ENCODE data around the gene C1GALT1.
A peak's percentile ranks its signal among the peaks of the same experiment; 100 is the strongest.
"Not testable (repeated sequence)": the region's sequence is repeated elsewhere in the genome, so short reads cannot be mapped to it uniquely, and the experiment has no call there.

Gene C1GALT1

GRCh38 chr7:7182156-7183060 lies at the start of gene C1GALT1:
Gene C1GALT1 (plus strand): TSS chr7:7182544. CDS start chr7:7234320, 51,776 bp downstream.
- DNase-seq, result peak; percentile 91

GRCh38 chr7:7134046-7134445 lies 48.3 kb upstream of the C1GALT1 start:
- DNase-seq, result no peak

DNA sequence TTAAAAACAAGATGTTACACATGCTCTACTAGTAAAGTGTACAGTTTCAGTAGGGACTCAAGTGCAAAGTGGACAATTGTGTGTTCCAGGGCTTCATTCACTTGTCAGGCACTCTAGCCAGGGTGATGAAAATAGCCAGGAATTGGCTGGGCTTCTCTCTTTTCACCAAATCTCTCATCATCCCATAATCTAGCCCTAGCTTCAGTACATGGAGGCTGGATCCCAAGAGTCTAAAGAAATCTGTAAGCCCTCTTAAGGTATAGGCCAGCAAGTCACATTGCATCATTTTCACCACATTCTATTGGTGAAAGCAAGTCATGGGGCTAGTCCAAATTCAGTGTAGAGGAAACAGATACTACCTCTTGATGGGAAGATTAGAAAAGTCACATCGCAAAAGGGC lies 47.3 kb upstream of the C1GALT1 start:
- no peak for DNase-seq

GRCh38 chr7:7135924-7136323 lies 46.4 kb upstream of the C1GALT1 start:
- not testable (repeated sequence) for DNase-seq

DNA sequence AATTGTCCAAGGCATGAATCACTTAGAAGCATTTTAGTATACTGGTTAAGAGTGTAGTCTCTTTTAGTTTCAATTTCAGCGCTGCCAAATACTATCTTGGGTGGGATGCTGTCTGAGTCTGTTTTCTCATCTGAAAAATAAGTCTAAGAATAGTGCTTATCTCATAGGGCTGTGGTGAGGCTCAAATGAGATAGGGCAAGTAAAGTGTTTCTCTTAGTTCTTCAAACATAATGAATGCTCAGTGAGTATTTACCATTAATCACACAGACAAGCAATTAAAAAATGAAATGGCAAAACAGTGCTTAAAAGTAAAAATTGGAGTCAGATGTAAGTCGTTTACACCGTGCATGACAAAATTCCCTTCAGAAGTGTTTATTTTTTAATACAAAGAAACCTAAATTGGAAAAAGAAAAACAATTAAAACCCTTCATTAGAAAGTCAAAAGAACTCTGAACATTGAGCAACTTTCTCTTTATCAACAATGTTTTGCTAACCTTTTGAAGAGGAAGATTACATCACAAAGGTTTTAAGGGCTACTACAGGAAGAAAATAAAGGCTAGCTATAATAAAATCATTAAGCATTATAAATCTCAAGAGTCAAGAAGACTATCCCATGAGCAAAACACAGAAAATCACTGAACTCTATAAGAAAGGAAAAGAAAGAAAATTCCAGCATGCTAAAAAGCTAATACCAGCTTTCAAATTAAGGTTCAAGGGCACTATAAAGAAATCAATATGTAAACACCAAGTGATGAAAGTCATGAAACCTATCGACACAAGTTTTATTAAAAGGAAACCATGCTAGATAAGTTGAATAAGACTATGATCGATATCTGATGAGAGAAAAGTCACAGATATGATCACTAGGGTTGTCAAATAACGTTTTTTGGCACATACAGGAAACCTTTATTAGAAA lies 45.6 kb upstream of the C1GALT1 start:
- DNase-seq, result no peak

DNA sequence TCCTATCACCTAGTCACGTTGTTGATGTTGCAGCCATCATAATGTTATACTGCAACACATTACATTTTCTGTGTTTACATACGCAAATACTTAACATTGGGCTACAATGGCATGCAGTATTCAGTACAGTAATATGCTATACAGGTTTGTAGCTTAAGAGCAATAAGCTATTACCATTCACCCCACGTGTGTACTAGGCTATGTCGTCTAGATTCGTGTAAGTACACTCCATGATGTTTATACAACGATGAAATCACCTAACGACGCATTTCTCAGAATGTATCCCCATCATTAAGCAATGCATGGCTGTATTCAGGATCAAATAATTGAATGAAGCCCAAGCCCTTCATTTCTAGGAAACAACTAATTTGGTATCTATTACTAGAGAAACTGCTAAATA lies 43.4 kb upstream of the C1GALT1 start:
- DNase-seq, result no peak

- not testable (repeated sequence) for DNase-seq
Measured at GRCh38 chr7:7143404-7143803, 38.9 kb upstream of the C1GALT1 start.

DNA sequence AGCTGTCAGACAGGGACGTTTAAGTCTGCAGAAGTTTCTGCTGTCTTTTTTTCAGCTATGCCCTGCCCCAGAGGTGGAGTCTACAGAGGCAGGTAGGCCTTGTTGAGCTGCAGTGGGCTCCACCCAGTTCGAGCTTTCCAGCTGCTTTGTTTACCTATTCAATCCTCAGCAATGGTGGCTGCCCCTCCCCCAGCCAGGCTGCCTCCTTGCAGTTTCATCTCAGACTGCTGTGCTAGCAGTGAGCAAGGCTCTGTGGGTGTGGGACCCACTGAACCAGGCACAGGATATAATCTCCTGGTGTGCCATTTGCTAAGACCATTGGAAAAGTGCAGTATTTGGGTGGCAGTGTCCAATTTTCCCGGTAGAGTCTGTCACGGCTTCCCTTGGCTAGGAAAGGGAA lies 37.2 kb upstream of the C1GALT1 start:
- DNase-seq, result not testable (repeated sequence)

GRCh38 chr7:7146837-7147236 lies 35.5 kb upstream of the C1GALT1 start:
- no peak for DNase-seq

DNA sequence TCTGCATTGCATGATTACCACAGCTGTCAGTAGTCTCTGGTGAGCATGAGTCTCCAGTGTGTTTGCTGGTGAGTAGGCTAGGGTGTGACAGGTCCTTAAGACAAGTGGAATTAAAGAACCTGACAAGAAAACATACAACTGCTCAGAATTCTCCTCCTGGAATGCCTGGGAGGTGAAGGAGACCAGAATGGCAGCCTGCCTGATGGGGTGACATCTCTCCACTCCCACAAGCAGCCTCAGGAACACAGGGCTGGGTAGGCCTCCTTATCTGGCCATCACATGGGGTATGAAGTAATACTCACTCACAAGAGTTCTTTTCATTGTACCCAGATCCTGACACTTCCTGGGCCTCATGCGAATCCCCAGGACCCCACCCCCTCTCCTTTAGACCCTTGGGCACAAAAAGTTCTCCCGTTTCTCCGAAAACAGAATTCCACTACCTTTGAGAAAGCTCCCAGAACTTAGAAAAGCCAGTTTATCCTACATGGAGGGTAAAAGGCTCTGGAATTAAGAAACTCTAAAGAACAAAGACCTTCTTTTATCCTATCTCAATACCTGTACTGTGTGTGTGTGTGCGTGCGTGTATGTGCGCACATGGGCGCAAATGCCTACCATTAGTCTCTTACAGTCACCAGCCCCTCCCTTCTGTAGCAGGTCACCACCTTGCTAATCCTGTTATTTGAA lies 33.4 kb upstream of the C1GALT1 start:
- DNase-seq, result no peak

DNA sequence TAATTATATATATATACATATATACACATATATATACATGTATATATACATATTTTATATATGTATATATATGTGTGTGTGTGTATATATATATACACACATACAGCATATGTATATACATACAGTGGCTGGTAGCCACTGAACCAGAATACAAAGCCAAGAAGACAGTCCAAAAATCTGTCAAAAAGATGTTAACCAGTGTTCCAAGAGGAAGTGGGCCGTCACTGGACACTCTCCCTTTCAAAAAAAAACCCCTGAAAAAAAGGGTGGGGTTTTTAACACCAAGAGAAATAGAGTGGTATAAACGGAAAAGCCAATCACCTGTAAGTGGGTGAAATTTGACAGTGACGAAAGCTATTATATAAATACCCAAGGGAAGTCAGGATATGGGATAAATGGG lies 31.1 kb upstream of the C1GALT1 start:
- DNase-seq, result no peak

DNA sequence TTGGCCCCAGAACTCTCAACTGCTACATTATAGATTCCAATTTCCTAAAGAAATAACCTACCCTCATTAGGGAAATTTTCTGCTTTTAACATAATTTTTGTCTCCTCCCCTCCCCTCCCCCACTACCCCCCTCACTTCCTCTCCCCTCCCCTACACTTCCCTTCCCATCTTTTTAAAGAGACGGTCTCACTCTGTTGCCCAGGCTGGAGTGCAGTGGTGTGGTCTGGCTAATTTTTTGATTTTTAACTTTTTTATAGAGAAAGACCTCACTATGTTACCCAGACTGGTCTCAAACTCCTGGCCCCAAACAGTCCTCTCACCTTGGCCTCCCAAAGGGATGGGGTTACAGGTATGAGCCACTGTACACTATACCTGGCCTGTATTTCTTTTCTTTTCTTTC lies 30.5 kb upstream of the C1GALT1 start:
- no peak for DNase-seq

DNA sequence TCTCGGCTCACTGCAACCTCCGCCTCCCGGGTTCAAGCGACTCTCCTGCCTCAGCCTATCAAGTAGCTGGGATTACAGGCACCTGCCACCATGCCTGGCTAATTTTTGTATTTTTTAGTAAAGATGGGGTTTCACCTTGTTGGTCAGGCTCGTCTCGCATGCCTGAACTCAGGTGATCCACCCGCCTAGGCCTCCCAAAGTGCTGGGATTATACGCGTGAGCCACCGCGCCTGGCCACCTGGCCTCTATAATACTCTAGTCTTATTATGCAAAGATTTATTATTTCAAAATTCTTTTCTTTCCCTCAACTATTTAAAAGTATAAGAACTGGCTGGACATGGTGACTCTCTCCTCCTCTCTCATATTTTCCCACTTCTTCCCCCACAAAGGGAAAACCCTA lies 30.0 kb upstream of the C1GALT1 start:
- no peak for DNase-seq

GRCh38 chr7:7154355-7154754 lies 28.0 kb upstream of the C1GALT1 start:
- DNase-seq, result not testable (repeated sequence)

DNA sequence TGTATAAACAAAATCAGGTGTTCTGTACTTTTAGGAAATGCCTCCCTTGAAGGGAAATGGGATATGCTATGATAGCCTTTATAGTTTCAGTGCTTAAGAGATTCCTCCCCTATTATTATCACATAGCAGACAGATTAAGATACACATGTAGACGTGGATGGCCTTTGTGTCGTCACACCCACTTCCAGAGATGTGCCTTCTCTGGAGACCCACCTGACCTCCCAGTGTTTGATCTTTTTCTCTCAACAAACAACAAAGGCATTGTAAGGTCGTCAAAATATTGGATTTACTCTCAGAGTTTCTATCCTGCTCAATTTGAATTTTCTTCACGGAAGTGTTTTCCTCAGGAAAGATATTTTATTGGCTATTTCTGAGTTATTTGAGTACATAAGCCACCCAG lies 25.7 kb upstream of the C1GALT1 start:
- DNase-seq, result no peak

GRCh38 chr7:7157177-7157886 lies 25.0 kb upstream of the C1GALT1 start:
- no peak for DNase-seq

- DNase-seq, result no peak
Measured at GRCh38 chr7:7157887-7158271, 24.5 kb upstream of the C1GALT1 start.

- no peak for DNase-seq
Measured at GRCh38 chr7:7159063-7159658, 23.2 kb upstream of the C1GALT1 start.

GRCh38 chr7:7164591-7164990 lies 17.8 kb upstream of the C1GALT1 start:
- DNase-seq, result no peak

GRCh38 chr7:7165372-7165771 lies 17.0 kb upstream of the C1GALT1 start:
- DNase-seq, result no peak

DNA sequence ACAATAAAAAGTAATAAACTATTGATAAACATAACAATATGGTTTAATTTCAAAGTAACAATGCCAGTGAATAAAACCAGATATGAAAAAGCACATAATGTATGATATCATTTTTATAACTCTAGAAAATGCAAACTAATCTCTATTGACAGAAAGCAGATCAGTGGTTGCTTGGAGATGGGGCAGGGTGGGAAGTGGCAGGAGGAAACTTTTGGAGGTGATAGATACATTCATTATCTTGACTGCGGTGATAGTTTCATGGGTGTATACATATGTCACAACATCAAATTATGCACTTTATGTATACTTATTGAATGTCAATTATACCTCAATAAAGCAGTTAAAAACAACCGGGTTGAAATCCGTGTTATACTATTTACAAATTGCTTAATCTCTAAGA lies 16.0 kb upstream of the C1GALT1 start:
- DNase-seq, result no peak

GRCh38 chr7:7169296-7169695 lies 13.0 kb upstream of the C1GALT1 start:
- DNase-seq, result no peak
